Measurements from ENCODE around the gene ANGPTL2. TPM values are rescaled to one million over a fixed set of nuclear protein-coding genes. Genes with fewer than 3 reads are reported as not detected.

Gene ANGPTL2
- total RNA-seq, 6 donors from 2014 or later, result 3.9 to 26.0 (median 7.9) TPM

DNA sequence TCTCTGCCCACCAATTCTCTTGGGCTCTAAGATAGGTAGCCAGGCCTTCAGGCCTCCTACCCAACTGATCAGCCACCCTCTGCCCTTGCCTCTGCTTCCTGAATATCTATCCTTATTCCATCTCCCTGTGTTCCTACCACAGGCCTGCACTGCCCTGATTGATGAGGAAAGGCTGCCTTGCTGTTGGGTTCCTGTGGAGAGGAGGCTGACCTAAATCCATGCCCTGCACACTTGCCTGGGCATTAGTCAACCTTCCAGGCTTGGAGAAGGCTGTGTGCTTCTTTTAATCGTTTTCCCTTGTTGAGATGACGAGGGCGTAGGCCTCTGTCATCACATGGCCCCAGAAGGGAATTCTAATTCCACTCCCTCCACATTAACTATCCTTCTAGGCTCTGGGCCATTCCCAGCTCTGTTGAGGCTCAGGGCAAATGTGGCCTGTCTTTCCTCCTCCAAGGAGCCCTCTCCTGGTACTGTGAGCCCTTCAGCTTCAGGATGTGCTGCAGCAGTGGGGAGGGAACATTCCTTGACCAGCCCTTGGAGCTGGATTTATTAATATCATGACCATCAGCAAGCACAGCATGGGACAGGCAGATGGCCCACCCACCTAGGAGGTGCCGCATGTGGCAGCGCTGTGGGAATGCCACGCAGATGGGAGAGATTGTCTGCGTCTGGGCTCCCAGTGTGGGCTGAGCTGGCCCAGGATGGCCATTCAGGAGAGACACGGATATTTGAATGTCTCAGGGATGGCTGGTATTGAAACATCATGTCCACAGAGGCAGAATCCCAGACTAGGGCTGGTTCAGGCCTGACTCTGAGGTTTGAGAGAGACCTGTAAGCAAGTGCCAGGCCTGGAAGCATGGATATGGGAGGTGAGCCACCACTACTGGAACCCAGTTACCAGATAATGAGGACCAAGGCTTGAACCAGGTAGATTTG lies 40.9 kb downstream of the ANGPTL2 start:
- no peaks in the 10 kb centered on the region for H3K9me3 ChIP-seq
- H3K27ac ChIP-seq, result no peak overlapping the region
- no peak overlapping the region for H3K4me3 ChIP-seq
- no peaks in the 10 kb centered on the region for H3K36me3 ChIP-seq
- TF ChIP-seq POLR2A (IDR thresholded peaks at IDR 0.05) (no peak), POLR2AphosphoS5 (IDR thresholded peaks at IDR 0.05) (no peak), EP300 (IDR thresholded peaks at IDR 0.05) (no peak)
- TF ChIP-seq, protein P1, sequence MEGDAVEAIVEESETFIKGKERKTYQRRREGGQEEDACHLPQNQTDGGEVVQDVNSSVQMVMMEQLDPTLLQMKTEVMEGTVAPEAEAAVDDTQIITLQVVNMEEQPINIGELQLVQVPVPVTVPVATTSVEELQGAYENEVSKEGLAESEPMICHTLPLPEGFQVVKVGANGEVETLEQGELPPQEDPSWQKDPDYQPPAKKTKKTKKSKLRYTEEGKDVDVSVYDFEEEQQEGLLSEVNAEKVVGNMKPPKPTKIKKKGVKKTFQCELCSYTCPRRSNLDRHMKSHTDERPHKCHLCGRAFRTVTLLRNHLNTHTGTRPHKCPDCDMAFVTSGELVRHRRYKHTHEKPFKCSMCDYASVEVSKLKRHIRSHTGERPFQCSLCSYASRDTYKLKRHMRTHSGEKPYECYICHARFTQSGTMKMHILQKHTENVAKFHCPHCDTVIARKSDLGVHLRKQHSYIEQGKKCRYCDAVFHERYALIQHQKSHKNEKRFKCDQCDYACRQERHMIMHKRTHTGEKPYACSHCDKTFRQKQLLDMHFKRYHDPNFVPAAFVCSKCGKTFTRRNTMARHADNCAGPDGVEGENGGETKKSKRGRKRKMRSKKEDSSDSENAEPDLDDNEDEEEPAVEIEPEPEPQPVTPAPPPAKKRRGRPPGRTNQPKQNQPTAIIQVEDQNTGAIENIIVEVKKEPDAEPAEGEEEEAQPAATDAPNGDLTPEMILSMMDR (IDR thresholded peaks at IDR 0.05), result no peak
- H3K4me1 ChIP-seq, result peaks cover 0 to 13% (median 5%) of the 10 kb centered on the region in 4 donors
- no peaks in the 10 kb centered on the region for H3K27me3 ChIP-seq
- 95% methylated on average over 8 of the region's 8 CpGs for WGBS, 2 donors
- ATAC-seq (ENCODE audit: low FRiP score in 2 of 2), result peak in 1 of 2 donors; percentile 61
- DNase-seq, result no peak

DNA sequence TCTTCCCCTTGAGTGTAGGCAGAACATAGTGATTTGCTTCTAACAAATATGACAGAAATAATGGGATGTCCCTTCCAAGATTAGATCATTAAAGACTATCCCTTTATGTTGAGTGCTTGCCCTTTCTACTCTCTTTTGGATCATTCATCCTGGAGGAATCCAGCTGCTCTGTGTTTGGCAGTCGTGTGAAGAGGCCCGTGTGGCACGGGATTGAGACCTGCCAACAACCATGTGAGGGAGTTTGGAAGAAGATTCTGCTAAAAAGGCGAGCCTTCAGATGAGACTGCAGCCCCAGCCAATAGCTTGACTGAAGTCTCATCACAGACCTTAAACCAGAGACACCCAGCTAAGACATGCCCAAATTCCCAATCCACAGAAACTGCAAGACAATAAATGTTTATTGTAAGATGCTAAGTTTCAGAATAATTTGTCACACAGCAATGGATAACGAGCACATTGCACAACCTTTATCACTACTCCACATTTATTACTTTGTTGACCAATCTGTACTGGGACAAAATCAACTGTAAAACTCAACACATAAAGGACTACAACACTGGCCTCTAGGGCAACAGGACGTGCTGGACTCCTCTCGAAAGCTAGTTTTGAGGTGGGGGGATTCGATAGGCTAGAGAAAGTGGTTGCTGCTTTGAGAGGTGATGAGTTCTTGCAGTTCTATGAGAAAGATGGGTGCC lies 42.8 kb downstream of the ANGPTL2 start:
- no peak for TF ChIP-seq POLR2AphosphoS5 (IDR thresholded peaks at IDR 0.05)
- TF ChIP-seq, protein P1 (IDR thresholded peaks at IDR 0.05), result no peak
- TF ChIP-seq POLR2A (IDR thresholded peaks at IDR 0.05), result no peak
- no peak for TF ChIP-seq EP300 (IDR thresholded peaks at IDR 0.05)
- H3K27ac ChIP-seq, result no peak overlapping the region
- H3K36me3 ChIP-seq, result no peaks in the 10 kb centered on the region
- WGBS, 2 donors, result 87 to 92% methylated on average over 8 of the region's 8 CpGs
- H3K4me3 ChIP-seq, result no peak overlapping the region
- ATAC-seq (ENCODE audit: low FRiP score in 2 of 2) (no peak), DNase-seq (no peak)
- no peaks in the 10 kb centered on the region for H3K27me3 ChIP-seq
- no peaks in the 10 kb centered on the region for H3K9me3 ChIP-seq
- H3K4me1 ChIP-seq, result peaks cover 15 to 30% (median 22%) of the 10 kb centered on the region in 4 donors

DNA sequence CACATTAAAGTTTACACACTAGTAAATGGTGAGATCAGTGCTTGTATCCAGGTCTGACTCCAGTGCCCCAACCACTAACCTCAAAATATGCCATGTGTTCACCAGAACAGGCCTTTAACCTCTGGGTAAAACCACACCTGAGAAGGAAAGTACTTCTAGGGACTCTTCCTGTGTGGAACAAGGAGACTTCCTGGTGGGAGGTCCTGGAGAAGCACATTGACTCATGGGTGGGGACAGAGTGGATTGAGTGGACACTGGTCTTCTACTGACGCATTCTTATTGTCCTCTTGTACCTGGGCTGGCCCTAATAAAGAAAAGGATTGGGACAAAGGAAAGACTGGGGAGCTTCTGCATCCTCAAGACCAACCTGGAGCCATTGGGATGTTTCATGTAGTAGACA lies 43.4 kb downstream of the ANGPTL2 start:
- Histone ChIP-seq H3K27me3 (no peaks in the 10 kb centered on the region), H3K36me3 (no peaks in the 10 kb centered on the region), H3K4me1 (peaks cover 20 to 32% (median 26%) of the 10 kb centered on the region in 4 donors), H3K27ac (no peak overlapping the region), H3K9me3 (no peaks in the 10 kb centered on the region), H3K4me3 (no peak overlapping the region)
- ATAC-seq (ENCODE audit: low FRiP score in 2 of 2) (no peak), DNase-seq (no peak)
- no peak for TF ChIP-seq EP300 (IDR thresholded peaks at IDR 0.05)
- no peak for TF ChIP-seq POLR2A (IDR thresholded peaks at IDR 0.05)
- TF ChIP-seq, protein P1 (IDR thresholded peaks at IDR 0.05), result no peak
- TF ChIP-seq POLR2AphosphoS5 (IDR thresholded peaks at IDR 0.05), result no peak
- WGBS, 2 donors, result 100% methylated on average over 1 of the region's 1 CpG

DNA sequence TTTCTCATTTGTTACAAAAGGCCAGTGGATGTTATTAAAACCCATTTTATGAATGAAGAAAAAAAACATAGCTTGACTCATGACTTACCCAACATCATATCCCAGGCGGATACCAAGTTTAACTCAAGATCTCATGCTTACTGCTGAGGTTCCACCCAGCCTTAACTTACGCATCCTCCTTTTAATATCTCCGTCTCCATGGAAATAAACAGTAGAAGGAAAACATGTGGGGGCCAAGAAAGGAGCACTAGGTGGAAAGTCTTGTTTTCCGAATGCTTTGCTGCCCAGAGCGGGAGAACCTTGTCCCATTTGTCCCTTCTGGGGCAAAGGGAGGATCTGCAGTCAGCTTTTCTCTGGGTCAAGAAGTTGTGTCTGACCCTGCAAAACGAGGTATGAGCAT lies 44.1 kb downstream of the ANGPTL2 start:
- H3K27me3 ChIP-seq, result no peaks in the 10 kb centered on the region
- TF ChIP-seq, protein P1 (IDR thresholded peaks at IDR 0.05), result no peak
- TF ChIP-seq POLR2A (IDR thresholded peaks at IDR 0.05) (no peak), POLR2AphosphoS5 (IDR thresholded peaks at IDR 0.05) (no peak), EP300 (IDR thresholded peaks at IDR 0.05) (no peak)
- no peak overlapping the region for H3K27ac ChIP-seq
- H3K9me3 ChIP-seq, result no peaks in the 10 kb centered on the region
- no peaks in the 10 kb centered on the region for H3K36me3 ChIP-seq
- 96 to 97% methylated on average over 6 of the region's 6 CpGs for WGBS, 2 donors
- no peak for DNase-seq
- ATAC-seq (ENCODE audit: low FRiP score in 2 of 2), result peak in 1 of 2 donors; percentile 67
- peaks cover 20 to 31% (median 24%) of the 10 kb centered on the region in 4 donors for H3K4me1 ChIP-seq
- H3K4me3 ChIP-seq, result no peak overlapping the region
